IPS-11a (cell line): ENCODE measurements around the gene ANKRD53.
A peak's percentile ranks its signal among the peaks of the same experiment; 100 is the strongest.

Experiments
- H3K4me3 ChIP-seq: one replicate; pipeline ENCODE4 v1.5.1; 2013; ENCODE audit warnings: low read depth, low read length, control low read depth

ANKRD53 gene

DNA sequence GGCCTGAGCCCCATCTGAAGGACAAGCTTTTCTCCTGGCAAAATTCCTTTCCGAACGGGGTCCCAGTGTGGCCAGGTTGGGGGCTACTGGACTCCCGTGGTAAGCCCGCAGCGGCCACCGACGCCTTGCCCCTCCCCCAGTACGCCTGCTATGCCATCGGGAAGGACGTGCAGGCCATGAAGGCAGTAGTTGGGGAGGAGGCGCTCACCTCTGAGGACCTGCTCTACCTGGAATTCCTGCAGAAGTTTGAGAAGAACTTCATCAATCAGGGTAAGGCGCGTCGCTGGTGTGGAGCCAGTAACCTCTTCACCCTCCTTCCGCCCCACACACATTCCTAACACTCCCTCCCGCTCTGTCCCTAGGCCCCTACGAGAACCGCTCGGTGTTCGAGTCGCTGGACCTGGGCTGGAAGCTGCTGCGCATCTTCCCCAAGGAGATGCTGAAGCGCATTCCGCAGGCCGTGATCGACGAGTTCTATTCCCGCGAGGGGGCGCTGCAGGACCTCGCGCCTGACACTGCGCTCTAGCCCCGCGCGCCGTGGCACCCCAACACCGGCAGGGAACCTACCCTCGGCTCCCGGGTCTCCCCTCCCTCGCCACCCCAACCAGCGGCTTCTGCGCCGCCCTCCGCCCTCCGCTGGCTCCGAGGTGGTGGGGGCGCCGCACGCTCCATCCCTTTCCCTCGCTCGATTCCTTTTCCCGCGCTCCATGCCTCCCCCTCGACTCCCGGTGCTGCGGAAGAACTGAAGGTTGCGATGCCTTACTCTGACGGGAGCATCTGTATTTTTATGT, 13.6 kb upstream of the ANKRD53 start:
- no peak overlapping the region for H3K4me3 ChIP-seq

GRCh38 chr2:70965506-70965905, 12.9 kb upstream of the ANKRD53 start:
- H3K4me3 ChIP-seq: no peak overlapping the region

DNA sequence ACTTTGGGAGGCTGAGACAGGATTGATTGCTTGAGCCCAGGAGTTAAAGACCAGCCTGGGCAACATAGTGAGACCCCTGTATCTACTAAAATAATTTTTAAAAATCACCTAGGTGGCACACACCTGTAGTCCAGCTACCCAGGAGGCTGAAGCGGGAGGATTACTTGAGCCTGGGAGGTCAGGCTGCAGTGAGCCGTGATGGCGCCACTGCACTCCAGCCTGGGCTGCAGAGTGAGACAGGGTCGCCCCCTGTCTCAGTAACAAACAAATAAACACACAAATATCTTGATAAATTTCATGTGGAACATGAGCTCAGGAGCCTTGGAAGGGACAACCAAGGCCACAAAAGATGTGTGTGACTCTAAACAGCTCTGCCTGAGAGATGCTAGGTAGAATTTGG, 11.7 kb upstream of the ANKRD53 start:
- no peak overlapping the region for H3K4me3 ChIP-seq

- no peak overlapping the region for H3K4me3 ChIP-seq
Measured at GRCh38 chr2:70967189-70967588, 11.2 kb upstream of the ANKRD53 start.

DNA sequence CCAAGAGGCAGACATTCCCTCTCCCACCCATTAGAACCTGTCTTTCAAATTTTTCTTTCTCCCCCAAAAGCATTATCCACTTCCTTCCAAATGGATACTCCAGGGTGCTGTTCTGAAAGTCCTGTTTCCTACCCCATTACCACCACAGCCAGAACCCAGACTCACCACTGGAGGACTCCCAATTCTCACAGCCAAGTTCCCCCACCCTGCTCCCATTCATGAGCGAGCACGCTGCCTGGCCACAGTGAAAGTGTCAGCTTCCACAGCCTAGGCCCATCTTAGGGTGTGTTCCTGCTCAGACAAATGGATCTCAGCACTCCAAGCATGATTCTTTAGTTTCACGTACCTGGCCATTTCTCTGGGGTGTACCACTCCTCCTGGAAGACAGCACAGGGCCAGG, 3.8 kb upstream of the ANKRD53 start:
- H3K4me3 ChIP-seq: no peak overlapping the region

GRCh38 chr2:70975237-70975636, 3.2 kb upstream of the ANKRD53 start:
- no peak overlapping the region for H3K4me3 ChIP-seq

- peak overlapping the region; percentile 65 for H3K4me3 ChIP-seq
Measured at GRCh38 chr2:70977605-70978205, 725 bp upstream of the ANKRD53 start.

GRCh38 chr2:70979180-70979488, 704 bp downstream of the ANKRD53 start:
- H3K4me3 ChIP-seq: peak overlapping the region; percentile 56

DNA sequence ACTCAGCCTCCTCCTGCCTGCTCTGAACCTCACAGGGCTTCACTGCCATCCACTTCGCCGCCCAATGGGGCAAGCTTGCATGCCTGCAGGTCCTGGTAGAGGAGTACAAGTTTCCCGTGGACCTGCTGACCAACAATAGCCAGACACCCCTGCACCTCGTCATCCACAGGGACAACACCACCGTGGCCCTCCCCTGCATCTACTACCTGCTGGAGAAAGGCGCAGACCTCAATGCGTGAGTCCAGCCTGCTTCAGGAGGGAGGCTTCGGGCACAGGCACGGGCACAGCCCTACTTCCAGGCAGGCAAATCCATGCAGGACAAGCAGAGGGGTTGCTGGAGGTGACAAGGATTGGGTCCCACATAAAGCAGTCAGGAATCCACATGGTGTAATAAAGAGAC, 1.2 kb downstream of the ANKRD53 start:
- H3K4me3 ChIP-seq: no peak overlapping the region

- H3K4me3 ChIP-seq: no peak overlapping the region
Measured at GRCh38 chr2:70981421-70981820, 3.0 kb downstream of the ANKRD53 start.

DNA sequence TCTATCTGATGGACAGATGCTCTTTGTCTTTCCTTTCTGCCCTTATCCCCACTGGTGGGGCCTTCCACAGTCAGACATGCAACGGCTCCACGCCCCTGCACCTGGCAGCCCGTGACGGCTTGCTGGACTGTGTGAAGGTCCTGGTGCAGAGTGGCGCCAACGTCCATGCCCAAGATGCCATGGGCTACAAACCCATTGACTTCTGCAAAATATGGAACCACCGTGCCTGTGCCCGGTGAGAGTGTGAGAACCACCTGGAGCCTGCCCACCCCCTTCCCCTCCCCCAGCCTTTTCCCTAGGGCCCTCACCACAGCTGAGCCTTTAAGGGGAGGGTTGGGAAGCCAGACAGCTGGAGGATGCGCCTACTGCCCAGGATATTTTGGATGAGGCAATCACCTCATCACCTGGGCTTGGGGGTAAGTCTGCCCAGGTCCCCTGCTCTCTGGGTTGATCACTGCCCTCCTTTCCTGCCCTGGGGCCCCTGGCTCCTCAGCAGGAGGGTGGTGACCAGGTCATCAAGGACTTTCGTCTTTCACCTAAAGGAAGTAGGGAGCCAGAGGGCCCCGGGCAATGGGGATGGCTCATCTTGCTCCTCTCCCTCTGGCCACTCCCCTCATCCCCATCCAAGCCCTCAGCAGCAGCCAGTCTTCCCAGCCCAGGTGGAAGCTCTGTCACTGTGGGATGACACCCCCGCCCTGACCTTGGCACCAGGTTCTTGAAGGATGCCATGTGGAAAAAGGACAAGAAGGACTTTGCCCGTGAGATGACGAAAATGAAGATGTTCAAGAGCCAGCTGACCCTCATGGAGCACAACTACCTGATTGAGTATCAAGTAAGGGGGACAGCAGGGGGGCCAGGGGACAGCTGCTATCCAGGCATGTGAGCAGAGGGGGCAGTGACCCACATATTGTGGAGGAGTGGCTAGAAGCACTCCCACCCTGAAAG, 3.7 kb downstream of the ANKRD53 start:
- H3K4me3 ChIP-seq: no peak overlapping the region

GRCh38 chr2:70982971-70983370, 4.5 kb downstream of the ANKRD53 start:
- no peak overlapping the region for H3K4me3 ChIP-seq

- no peak overlapping the region for H3K4me3 ChIP-seq
Measured at GRCh38 chr2:70983506-70984227, 5.2 kb downstream of the ANKRD53 start.

DNA sequence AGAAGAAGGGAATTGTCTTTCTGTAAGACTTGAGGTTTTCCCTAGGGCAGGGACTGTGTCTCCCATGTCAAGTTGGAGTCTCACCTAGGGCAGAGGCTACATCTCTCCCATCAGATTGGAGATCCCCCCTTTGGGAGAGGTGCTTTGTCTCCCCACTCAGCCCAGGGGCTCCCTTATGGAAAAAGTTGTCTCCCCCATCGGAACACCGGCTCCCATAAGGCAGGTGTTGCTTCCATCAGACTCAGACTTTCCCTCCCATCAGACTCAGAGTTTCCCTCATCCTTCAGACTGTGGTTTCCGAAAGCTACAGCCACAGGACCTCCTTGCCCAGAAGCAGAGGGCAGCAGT, 5.8 kb downstream of the ANKRD53 start:
- H3K4me3 ChIP-seq: no peak overlapping the region

- no peak overlapping the region for H3K4me3 ChIP-seq
Measured at GRCh38 chr2:70984576-70985282, 6.3 kb downstream of the ANKRD53 start.

DNA sequence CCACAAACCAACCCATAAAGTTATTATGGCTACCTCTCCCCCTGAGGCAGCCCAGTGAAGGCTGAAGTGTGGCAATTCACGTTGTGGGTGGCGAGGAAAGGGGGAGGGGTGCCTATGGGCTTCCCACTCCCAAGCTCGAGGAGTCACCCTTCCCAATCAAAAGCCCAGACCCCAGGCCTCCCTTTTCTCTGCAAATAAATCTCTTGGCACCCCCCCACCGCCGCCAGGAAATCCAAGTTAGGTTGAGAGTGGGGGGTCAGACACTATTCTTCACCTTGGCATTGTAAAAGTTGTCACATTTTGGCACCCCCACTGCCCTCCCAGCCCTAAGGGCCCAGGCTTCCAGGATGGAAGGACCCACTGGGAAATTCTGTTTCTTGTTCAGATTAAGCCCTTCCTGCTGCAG, 6.9 kb downstream of the ANKRD53 start:
- no peak overlapping the region for H3K4me3 ChIP-seq

DNA sequence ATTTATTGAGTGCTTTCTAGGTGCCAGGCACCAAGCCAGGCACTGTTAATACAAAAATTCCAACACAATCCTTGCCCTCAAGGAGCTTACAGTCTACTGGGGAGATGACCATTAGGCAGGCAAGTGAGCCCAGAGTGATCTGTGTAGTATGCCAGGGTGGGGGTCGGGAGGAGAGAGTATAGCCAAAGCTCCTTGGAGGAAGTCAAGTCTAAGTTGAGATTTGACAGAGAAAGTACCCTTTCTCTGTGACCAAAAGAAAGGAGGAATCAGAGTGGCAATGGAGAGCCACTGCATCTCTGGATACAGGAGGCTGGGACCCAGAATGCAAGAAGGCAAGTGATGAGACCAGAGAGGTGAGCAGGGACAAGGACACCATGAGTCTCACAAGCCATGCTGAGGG, 7.5 kb downstream of the ANKRD53 start:
- H3K4me3 ChIP-seq: no peak overlapping the region

DNA sequence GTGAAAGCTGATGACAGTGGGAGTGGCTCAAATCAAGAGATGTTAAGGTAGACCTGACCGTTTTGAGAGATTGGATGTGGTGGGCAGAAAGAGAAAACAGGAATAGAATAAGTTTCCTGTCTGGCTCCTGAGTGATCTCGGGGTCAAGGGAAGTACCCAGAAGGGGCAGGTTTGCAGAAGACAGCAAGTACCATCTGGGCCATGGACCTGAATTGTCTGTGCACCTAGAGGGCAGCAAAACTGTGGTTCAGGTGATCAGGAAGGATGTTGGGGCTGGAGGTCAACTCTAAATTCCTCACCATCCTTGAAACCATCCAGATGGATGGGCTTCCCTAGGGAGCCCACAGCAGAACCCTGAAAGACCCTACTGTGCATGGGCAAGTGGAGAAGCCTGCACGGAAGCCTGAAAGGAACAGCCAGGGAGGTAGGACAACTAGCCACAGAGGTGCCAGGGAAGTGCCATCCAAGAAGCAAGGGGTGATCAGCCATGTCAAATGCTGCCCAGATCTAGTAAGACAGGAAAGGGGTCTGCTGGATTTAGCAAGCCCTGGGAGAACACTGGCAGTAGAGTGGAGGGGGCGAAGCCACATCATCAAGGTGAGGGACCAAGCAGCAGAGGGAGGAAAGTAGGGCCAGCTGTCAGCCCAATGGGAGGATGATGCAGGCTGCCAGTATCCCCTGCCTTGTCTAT, 8.2 kb downstream of the ANKRD53 start:
- H3K4me3 ChIP-seq: no peak overlapping the region

DNA sequence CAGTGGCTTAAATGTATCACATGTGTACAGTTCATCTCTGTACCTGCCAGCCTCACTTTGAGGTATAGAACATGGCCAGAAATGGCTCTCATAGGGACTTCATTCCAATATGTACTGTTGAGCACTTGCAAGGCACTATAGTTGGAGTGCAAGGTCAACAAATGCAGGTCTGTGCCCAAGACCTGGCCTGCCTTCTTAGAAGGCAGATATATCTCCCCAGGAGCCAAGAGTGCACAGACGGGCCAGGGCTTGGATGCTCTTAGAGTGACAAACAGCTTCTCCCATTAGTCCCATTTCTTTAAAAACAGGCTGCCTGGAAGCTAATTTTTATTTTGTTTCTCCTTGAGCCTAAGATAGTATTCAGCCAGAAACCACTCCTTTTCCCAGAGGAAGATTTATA, 9.0 kb downstream of the ANKRD53 start:
- H3K4me3 ChIP-seq: no peak overlapping the region

DNA sequence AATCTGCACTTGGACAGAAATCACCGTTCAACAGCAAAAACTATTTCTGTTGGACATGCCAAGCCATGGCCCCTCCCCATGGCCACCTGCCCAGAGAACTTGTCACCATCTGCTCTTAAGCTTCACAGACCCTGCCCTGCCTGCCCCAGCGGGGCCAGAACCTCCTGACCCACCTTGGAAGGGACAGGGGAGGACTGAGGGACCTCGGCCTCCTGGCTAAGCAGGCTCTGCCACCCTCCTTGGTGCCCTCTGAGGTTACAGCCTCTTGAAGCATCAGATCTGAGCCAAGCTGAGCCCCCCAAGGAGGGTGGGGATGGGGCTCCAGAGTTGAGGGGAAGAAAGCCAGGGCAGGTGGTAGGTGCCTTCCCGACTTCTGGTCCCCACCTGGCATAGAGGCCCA, 9.7 kb downstream of the ANKRD53 start:
- no peak overlapping the region for H3K4me3 ChIP-seq
